Epithelial cell of esophagus (primary cell): ENCODE results near the gene CELA2B.

Experiments
- DNase-seq: peaks from one replicate; pipeline ENCODE4 v3.0.0; 2010; ENCODE audit warnings: low read depth
- H3K4me3 ChIP-seq: 2 replicates; pipeline ENCODE4 v1.5.1; 2011; ENCODE audit warnings: mild to moderate bottlenecking, low read length, control low read depth
- CTCF ChIP-seq: IDR thresholded peaks from 2 replicates; pipeline ENCODE4 v1.5.1; 2011; ENCODE audit warnings: low read depth, mild to moderate bottlenecking, low read length, control low read depth, inconsistent platforms; ENCODE audit not compliant: insufficient read depth; ENCODE audit errors: missing control alignments

CELA2B gene

DNA sequence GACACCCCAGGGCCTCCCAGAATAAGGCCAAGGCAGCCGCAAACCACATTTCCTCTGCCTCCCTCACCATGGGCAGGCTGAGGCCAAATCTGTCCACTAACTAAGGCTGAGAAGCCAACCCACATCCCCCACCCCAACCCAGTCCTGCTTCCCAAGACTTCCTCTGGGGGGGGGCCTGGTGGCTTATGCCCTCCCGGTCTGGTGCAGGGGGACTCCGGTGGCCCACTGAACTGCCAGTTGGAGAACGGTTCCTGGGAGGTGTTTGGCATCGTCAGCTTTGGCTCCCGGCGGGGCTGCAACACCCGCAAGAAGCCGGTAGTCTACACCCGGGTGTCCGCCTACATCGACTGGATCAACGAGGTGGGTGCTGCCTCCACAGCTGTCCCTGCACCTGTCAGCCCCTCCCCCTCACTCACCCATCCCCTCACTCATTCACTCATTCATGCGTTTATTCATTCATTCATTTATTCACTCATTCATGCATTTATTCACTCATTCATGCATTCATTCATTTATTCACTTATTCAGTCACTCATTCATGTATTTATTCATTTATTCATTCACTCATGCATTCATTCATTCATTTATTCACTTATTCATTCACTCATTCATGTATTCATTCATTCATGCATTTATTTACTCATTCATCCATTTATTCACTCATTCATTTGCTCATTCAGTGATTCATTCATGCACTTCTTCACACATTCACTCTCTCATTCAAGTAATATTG is 30.3 kb upstream of the CELA2B start:
- no peak overlapping the region for H3K4me3 ChIP-seq
- no peak for DNase-seq
- no peak for TF ChIP-seq CTCF

GRCh38 chr1:15446212-15446611 is 29.7 kb upstream of the CELA2B start:
- no peak for TF ChIP-seq CTCF
- no peak for DNase-seq

DNA sequence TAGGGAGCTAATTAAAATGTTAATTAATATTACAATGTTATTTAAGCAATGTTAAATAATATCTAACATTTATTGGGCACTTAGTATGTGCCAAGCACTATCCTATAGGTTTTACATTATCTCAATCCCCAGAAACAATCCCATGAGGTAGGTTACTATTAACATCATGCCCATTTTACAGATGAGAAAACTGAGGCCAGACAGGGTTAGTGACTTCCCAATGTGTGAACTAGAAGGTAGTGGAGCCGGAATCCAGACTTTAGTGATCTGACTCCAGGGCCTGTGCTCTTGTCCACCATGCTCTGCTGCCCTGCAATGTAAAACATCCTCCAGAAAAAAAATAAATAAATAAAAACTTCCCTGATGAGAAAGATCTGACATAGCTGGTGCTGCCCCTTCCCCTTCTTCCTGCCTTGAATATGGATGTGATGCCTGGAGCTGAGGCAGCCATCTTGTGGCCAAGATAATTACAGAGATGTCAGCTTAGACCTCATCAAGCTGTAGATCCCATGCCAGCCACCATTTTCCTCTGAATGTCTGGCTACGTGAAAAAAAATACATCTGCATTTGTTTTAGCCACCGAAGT is 26.9 kb upstream of the CELA2B start:
- H3K4me3 ChIP-seq = no peak overlapping the region
- no peak for TF ChIP-seq CTCF
- no peak for DNase-seq

More at GRCh38 chr1:15446212-15446611, 29.7 kb upstream of the CELA2B start:
- H3K4me3 ChIP-seq = no peak overlapping the region

DNA sequence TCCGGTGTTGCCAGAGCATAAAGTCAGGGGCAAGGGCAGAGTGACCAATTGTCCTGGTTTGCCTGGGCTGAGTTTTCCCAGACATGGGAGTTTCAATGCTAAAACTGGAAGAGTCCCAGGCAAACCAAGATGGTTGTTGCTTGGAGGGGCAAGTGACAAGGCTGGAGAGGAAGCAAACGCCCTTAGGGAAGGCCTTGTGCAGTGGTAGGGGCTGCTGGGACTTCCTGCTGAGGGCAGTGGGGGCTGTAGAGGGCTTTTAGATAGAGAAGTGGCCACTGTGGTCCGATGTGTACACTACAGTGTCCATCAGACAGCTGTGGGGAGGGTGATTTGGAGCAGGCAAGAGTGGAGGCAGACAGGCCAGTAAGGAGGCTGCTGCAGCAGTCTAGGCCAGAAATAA is 26.3 kb upstream of the CELA2B start:
- no peak for TF ChIP-seq CTCF
- H3K4me3 ChIP-seq = no peak overlapping the region
- DNase-seq = no peak

- no peak for TF ChIP-seq CTCF
- H3K4me3 ChIP-seq = no peak overlapping the region
- DNase-seq = no peak
Observed at GRCh38 chr1:15451014-15451722, 24.7 kb upstream of the CELA2B start.

DNA sequence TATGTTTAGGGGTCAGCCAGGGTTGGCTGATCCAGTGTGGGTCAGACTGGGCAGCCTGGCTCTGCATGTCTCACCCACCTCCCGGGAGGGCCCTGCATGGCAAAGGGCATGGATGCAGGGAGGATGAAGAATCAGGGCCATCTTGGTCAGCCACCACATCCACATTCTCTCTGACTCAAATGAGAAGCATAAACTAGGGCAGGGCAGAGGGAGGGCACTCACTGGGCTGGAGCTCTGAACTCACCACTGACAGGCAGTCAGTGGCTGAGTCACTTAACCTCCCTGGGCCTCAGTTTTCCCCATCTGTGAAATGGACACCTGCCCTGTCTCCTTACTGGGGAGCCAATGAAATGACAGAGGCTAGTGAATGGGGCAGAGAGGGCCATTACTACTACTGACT is 23.7 kb upstream of the CELA2B start:
- no peak for TF ChIP-seq CTCF
- no peak overlapping the region for H3K4me3 ChIP-seq
- DNase-seq = no peak
